Measurements from ENCODE around the gene NHLH2. TPM values are rescaled to one million over a fixed set of nuclear protein-coding genes. Genes with fewer than 3 reads are reported as not detected.

Gene NHLH2
- total RNA-seq, 1 donor from 2014 or later: 0.18 TPM

GRCh38 chr1:115815694-115816093 lies 25.2 kb downstream of the NHLH2 start:
- Mint-ChIP-seq H3K36me3 (ENCODE audit: low read depth, unreplicated experiment) (no peaks in the 10 kb centered on the region), H3K9me3 (ENCODE audit: unreplicated experiment) (no peaks in the 10 kb centered on the region), H3K27me3 (ENCODE audit: low read depth, unreplicated experiment) (peaks cover 3% of the 10 kb centered on the region), H3K27ac (ENCODE audit: unreplicated experiment) (no peak overlapping the region), H3K4me1 (ENCODE audit: low read depth, unreplicated experiment) (no peaks in the 10 kb centered on the region), H3K4me3 (ENCODE audit: unreplicated experiment) (no peak overlapping the region)
- H2AFZ ChIP-seq (ENCODE audit: low read depth, low read length): no peak overlapping the region
- no peak overlapping the region for H3K27ac ChIP-seq (ENCODE audit: low read depth, low read length)
- H3K27me3 ChIP-seq (ENCODE audit: insufficient read depth, low read length): peaks cover 2% of the 10 kb centered on the region
- no peak overlapping the region for H3K9ac ChIP-seq (ENCODE audit: low read length)
- H3K4me3 ChIP-seq (ENCODE audit: insufficient read depth, low read depth, low read length): no peak overlapping the region
- no peaks in the 10 kb centered on the region for H3K79me2 ChIP-seq (ENCODE audit: insufficient read depth, low read length)
- no peaks in the 10 kb centered on the region for H3K36me3 ChIP-seq (ENCODE audit: insufficient read depth, low read length)
- no peak for TF ChIP-seq EZH2 (IDR thresholded peaks at IDR 0.05; ENCODE audit: insufficient read depth, low read length)
- no peak for TF ChIP-seq CTCF (IDR thresholded peaks at IDR 0.05; ENCODE audit: insufficient read depth, low read depth, low read length)
- no peak overlapping the region for H3K4me2 ChIP-seq (ENCODE audit: low read length)
- H3K9me3 ChIP-seq (ENCODE audit: insufficient read depth, low read depth, low read length): no peaks in the 10 kb centered on the region
- H3K4me1 ChIP-seq (ENCODE audit: insufficient read depth, low read length): no peaks in the 10 kb centered on the region
- FAIRE-seq (no peak), DNase-seq (ENCODE audit: low read depth) (no peak)
- no peaks in the 10 kb centered on the region for H4K20me1 ChIP-seq (ENCODE audit: insufficient read depth, low read length)

DNA sequence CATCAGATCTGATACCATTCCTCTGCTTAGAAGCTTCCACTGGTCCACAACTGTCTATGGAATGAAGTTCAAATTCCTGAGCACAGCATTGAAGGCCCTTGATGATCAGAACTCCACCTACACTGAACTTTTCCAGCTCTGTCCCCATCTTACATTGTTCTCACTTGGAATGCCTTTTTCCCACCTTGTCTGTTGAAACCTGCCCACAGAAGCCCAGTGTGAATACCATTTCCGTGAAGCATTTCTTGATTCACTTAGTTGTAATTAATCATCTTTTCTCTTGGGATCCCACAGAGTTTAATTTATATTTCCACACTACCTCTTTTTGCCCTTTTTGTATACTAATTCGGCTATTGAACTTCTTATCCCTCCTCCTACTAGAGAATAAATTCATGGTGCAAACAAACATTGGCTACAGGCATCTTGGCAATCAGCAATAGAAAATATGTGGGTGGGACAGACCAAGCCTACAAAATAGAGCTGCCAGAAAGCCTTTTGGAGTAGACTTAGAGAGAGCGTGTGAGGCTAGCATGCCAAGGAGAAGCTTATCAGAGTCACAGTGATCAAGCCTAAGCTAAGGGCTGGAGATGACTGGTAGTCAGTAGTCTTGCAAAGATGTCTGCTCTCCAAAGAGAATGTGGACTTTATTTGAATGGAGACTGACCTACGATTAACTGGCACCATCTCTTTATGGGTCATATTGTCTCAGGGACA lies 26.1 kb downstream of the NHLH2 start:
- FAIRE-seq: no peak
- H3K9me3 Mint-ChIP-seq (ENCODE audit: unreplicated experiment): no peaks in the 10 kb centered on the region
- H3K4me3 Mint-ChIP-seq (ENCODE audit: unreplicated experiment): no peak overlapping the region
- H3K27ac Mint-ChIP-seq (ENCODE audit: unreplicated experiment): no peak overlapping the region
- H3K27ac ChIP-seq (ENCODE audit: low read depth, low read length): no peak overlapping the region
- no peaks in the 10 kb centered on the region for H4K20me1 ChIP-seq (ENCODE audit: insufficient read depth, low read length)
- H3K4me2 ChIP-seq (ENCODE audit: low read length): no peak overlapping the region
- no peaks in the 10 kb centered on the region for H3K79me2 ChIP-seq (ENCODE audit: insufficient read depth, low read length)
- H3K27me3 ChIP-seq (ENCODE audit: insufficient read depth, low read length): peaks cover 2% of the 10 kb centered on the region
- no peak for DNase-seq (ENCODE audit: low read depth)
- H3K9ac ChIP-seq (ENCODE audit: low read length): no peak overlapping the region
- no peaks in the 10 kb centered on the region for H3K36me3 ChIP-seq (ENCODE audit: insufficient read depth, low read length)
- H3K9me3 ChIP-seq (ENCODE audit: insufficient read depth, low read depth, low read length): no peaks in the 10 kb centered on the region
- H3K4me1 Mint-ChIP-seq (ENCODE audit: low read depth, unreplicated experiment): no peaks in the 10 kb centered on the region
- TF ChIP-seq EZH2 (IDR thresholded peaks at IDR 0.05; ENCODE audit: insufficient read depth, low read length) (no peak), CTCF (IDR thresholded peaks at IDR 0.05; ENCODE audit: insufficient read depth, low read depth, low read length) (no peak)
- no peaks in the 10 kb centered on the region for H3K36me3 Mint-ChIP-seq (ENCODE audit: low read depth, unreplicated experiment)
- no peaks in the 10 kb centered on the region for H3K4me1 ChIP-seq (ENCODE audit: insufficient read depth, low read length)
- H2AFZ ChIP-seq (ENCODE audit: low read depth, low read length): no peak overlapping the region
- no peak overlapping the region for H3K4me3 ChIP-seq (ENCODE audit: insufficient read depth, low read depth, low read length)
- H3K27me3 Mint-ChIP-seq (ENCODE audit: low read depth, unreplicated experiment): peaks cover 4% of the 10 kb centered on the region

GRCh38 chr1:115813727-115814126 lies 27.2 kb downstream of the NHLH2 start:
- no peak overlapping the region for H3K27ac ChIP-seq (ENCODE audit: low read depth, low read length)
- H3K4me3 ChIP-seq (ENCODE audit: insufficient read depth, low read depth, low read length): no peak overlapping the region
- H3K9me3 ChIP-seq (ENCODE audit: insufficient read depth, low read depth, low read length): no peaks in the 10 kb centered on the region
- no peaks in the 10 kb centered on the region for H3K36me3 ChIP-seq (ENCODE audit: insufficient read depth, low read length)
- no peaks in the 10 kb centered on the region for H3K79me2 ChIP-seq (ENCODE audit: insufficient read depth, low read length)
- DNase-seq (ENCODE audit: low read depth): no peak
- no peak overlapping the region for H3K4me2 ChIP-seq (ENCODE audit: low read length)
- no peak for TF ChIP-seq EZH2 (IDR thresholded peaks at IDR 0.05; ENCODE audit: insufficient read depth, low read length)
- TF ChIP-seq CTCF (IDR thresholded peaks at IDR 0.05; ENCODE audit: insufficient read depth, low read depth, low read length): no peak
- no peak overlapping the region for H2AFZ ChIP-seq (ENCODE audit: low read depth, low read length)
- Mint-ChIP-seq H3K36me3 (ENCODE audit: low read depth, unreplicated experiment) (no peaks in the 10 kb centered on the region), H3K27ac (ENCODE audit: unreplicated experiment) (no peak overlapping the region), H3K4me3 (ENCODE audit: unreplicated experiment) (no peak overlapping the region), H3K4me1 (ENCODE audit: low read depth, unreplicated experiment) (no peaks in the 10 kb centered on the region), H3K9me3 (ENCODE audit: unreplicated experiment) (no peaks in the 10 kb centered on the region), H3K27me3 (ENCODE audit: low read depth, unreplicated experiment) (peaks cover 4% of the 10 kb centered on the region)
- no peaks in the 10 kb centered on the region for H3K4me1 ChIP-seq (ENCODE audit: insufficient read depth, low read length)
- H3K9ac ChIP-seq (ENCODE audit: low read length): no peak overlapping the region
- H4K20me1 ChIP-seq (ENCODE audit: insufficient read depth, low read length): no peaks in the 10 kb centered on the region
- FAIRE-seq: no peak
- H3K27me3 ChIP-seq (ENCODE audit: insufficient read depth, low read length): peaks cover 2% of the 10 kb centered on the region
